Fibroblast of lung (primary cell): ENCODE data around the gene SOX9.

Source experiments
- CTCF ChIP-seq, 2 donors: IDR thresholded peaks in 1 of 2; conservative IDR thresholded peaks in 1 of 2; 1 replicate in 1 of 2; 2 replicates in 1 of 2; pipeline ENCODE4 v1.5.1; 2011 to 2012; ENCODE audit warnings: low read length in 2 of 2, control low read depth in 1 of 2, inconsistent platforms in 1 of 2, low read depth in 1 of 2, mild to moderate bottlenecking in 1 of 2
- EZH2 ChIP-seq: IDR thresholded peaks from 2 replicates; pipeline ENCODE4 v1.5.1; 2012; ENCODE audit warnings: low read length, control low read depth, mild to moderate bottlenecking; ENCODE audit errors: missing control alignments

- TF ChIP-seq EZH2 (no peak), CTCF (conservative IDR thresholded peaks at IDR 0.05 in 1 of 2, IDR thresholded peaks at IDR 0.05 in 1 of 2; ENCODE audit: low read depth in 1 of 2, low read length in 2 of 2) (no peak)
These were observed 25.6 kb downstream of the SOX9 start for GRCh38 chr17:72146371-72146770.
